K562 (cell line): ENCODE measurements around the gene SREBF1. TPM values are rescaled to one million over a fixed set of nuclear protein-coding genes. Genes with fewer than 3 reads are reported as not detected.

Experiments
- ATAC-seq: fragments of 200-7000 bp; cut with Tn5 transposase; 3 replicates; pipeline ENCODE4 v1.9.1; 2020; ENCODE audit warnings: moderate library complexity
- BruUV-seq: library from RNA; stranded (reverse); fragments of 400-500 nt; replicated peaks from 2 replicates; lab custom pipeline; 2021; lab: Mats Ljungman, UMichigan
- CTCF ChIA-PET: fragments of 300-600 bp; formaldehyde crosslinking; extraction: SDS; loops from one replicate; lab custom pipeline; 2021; ENCODE audit warnings: low intra/inter-chr PET ratio; lab: Yijun Ruan, JAX
- POLR2A ChIA-PET: fragments of 300-600, 350-650 bp; sonication (Branson Sonifier 250); formaldehyde crosslinking; extraction: SDS; loops from one replicate; lab custom pipeline; 2021; ENCODE audit warnings: antibody characterized with exemption, inconsistent platforms; lab: Yijun Ruan, JAX
- DNase-seq, 4 experiments: peaks; one replicate each; pipeline versions ENCODE4 v3.0.0 to v3.0.0-alpha.2; 2011 to 2018; ENCODE audit warnings: low spot score in 3 of 4, mixed read lengths in 3 of 4; ENCODE audit errors: extremely low read depth in 1 of 4
- FAIRE-seq: peaks from 2 replicates; lab custom pipeline; 2011; peaks lifted over from hg19 to GRCh38; lab: Jason Lieb, UNC
- H2AFZ ChIP-seq: 2 replicates; pipeline ENCODE4 v1.6.0; 2011; ENCODE audit warnings: low read depth, low read length, control low read depth, inconsistent platforms
- H3K27ac ChIP-seq: fragments of 200-600 bp; 3 replicates; pipeline ENCODE4 v1.8.0; 2011; ENCODE audit warnings: low read depth, mild to moderate bottlenecking, control low read depth, inconsistent platforms, low read length, moderate library complexity, mixed read lengths; ENCODE audit errors: extremely low read depth
- H3K27me3 ChIP-seq, 2 experiments: fragments of 300-600 bp in 1 of 2; 2 replicates in 1 of 2; 3 replicates in 1 of 2; pipeline versions ENCODE4 v1.6.0 to v1.8.0; 2011; ENCODE audit warnings: inconsistent platforms in 2 of 2, low read length in 2 of 2, mild to moderate bottlenecking in 1 of 2, mixed read lengths in 1 of 2, moderate library complexity in 1 of 2; ENCODE audit not compliant: control insufficient read depth in 2 of 2, insufficient read depth in 2 of 2
- H3K36me3 ChIP-seq: fragments of 300-600 bp; 3 replicates; pipeline ENCODE4 v1.8.0; 2011; ENCODE audit warnings: mild to moderate bottlenecking, low read length, inconsistent platforms; ENCODE audit not compliant: control insufficient read depth, insufficient read depth
- H3K4me1 ChIP-seq, 2 experiments: fragments of 200-600 bp in 1 of 2; replicated peaks in 1 of 2; 2 replicates in 1 of 2; 3 replicates in 1 of 2; pipeline versions ENCODE4 v1.5.1 to v1.8.0; 2011; ENCODE audit warnings: inconsistent platforms in 2 of 2, low read length in 2 of 2, mild to moderate bottlenecking in 1 of 2, mixed read lengths in 1 of 2, moderate library complexity in 1 of 2; ENCODE audit not compliant: control insufficient read depth in 2 of 2, insufficient read depth in 2 of 2
- H3K4me2 ChIP-seq: 2 replicates; pipeline ENCODE4 v1.6.1; 2011; ENCODE audit warnings: low read length, control low read depth, inconsistent platforms, mixed read lengths; ENCODE audit not compliant: insufficient read depth
- H3K4me3 ChIP-seq: fragments of 200-600 bp; sonication (generic), shearing (Covaris generic); 2 replicates; pipeline ENCODE4 v1.5.1; 2016; ENCODE audit warnings: control low read depth, inconsistent platforms
- H3K79me2 ChIP-seq: fragments of 200-600 bp; 3 replicates; pipeline ENCODE4 v1.8.0; 2011; ENCODE audit warnings: low read length, inconsistent platforms; ENCODE audit not compliant: control insufficient read depth, insufficient read depth
- H3K9ac ChIP-seq, 2 experiments: 2 replicates each; pipeline versions ENCODE4 v1.6.0 to v1.6.1; 2011; ENCODE audit warnings: low read depth in 2 of 2, low read length in 2 of 2, control low read depth in 1 of 2, inconsistent platforms in 1 of 2, mild to moderate bottlenecking in 1 of 2, mixed read lengths in 1 of 2; ENCODE audit not compliant: insufficient read depth in 1 of 2
- H3K9me1 ChIP-seq: one replicate; pipeline ENCODE4 v1.6.0; 2011; ENCODE audit warnings: inconsistent platforms, mild to moderate bottlenecking, low read length, moderate library complexity; ENCODE audit not compliant: control insufficient read depth, insufficient read depth
- H3K9me3 ChIP-seq: replicated peaks from 2 replicates; pipeline ENCODE4 v1.5.1; 2011; ENCODE audit warnings: low read depth, low read length, inconsistent platforms; ENCODE audit not compliant: control insufficient read depth, insufficient read depth
- H4K20me1 ChIP-seq: replicated peaks from 2 replicates; pipeline ENCODE4 v1.6.1; 2011; ENCODE audit warnings: low read length, inconsistent platforms, mixed read lengths; ENCODE audit not compliant: control insufficient read depth, insufficient read depth
- HDAC3 ChIP-seq: fragments of 450-650 bp; IDR thresholded peaks from 2 replicates; pipeline ENCODE4 v1.6.1; 2018; ENCODE audit warnings: borderline replicate concordance, mild to moderate bottlenecking, moderate library complexity; ENCODE audit not compliant: partially characterized antibody
- LCOR ChIP-seq: sonication (generic); formaldehyde crosslinking; IDR thresholded peaks from 2 replicates; pipeline ENCODE4 v1.8.0; 2022; ENCODE audit warnings: mild to moderate bottlenecking, missing genetic modification reagents
- NFATC3 ChIP-seq: fragments of 450-650 bp; IDR thresholded peaks from 2 replicates; pipeline ENCODE4 v1.6.1; 2017; ENCODE audit warnings: mild to moderate bottlenecking
- RBM39 ChIP-seq: fragments of 200-400 bp; formaldehyde crosslinking; optimal IDR thresholded peaks from 2 replicates; pipeline ENCODE3; 2018; ENCODE audit warnings: low read depth, low read length
- ZNF311 ChIP-seq: fragments of 250-450 bp; sonication (Bioruptor Pico); IDR thresholded peaks from 2 replicates; pipeline ENCODE4 v1.4.0; 2020; ENCODE audit warnings: mild to moderate bottlenecking, moderate library complexity
- ZNF778 ChIP-seq: fragments of 450-650 bp; formaldehyde crosslinking; IDR thresholded peaks from 2 replicates; pipeline ENCODE4 v1.4.0; 2020; ENCODE audit warnings: mild to moderate bottlenecking, moderate library complexity
- WGBS: fragments of 100-300 bp; shearing (Covaris generic); methylation state at CpG from one replicate; pipeline ENCODE4 v1.1.6; 2016; ENCODE audit warnings: low coverage, mixed read lengths; ENCODE audit not compliant: insufficient coverage; ENCODE audit errors: missing lambda C conversion rate; 5-methylcytosine and 5-hydroxymethylcytosine counted together
- in situ Hi-C: fragments of 300-500 bp; cut with MboI; formaldehyde crosslinking; loops from 4 replicates; pipeline ENCODE4 v1.15.0; 2018; ENCODE audit warnings: inconsistent platforms, mixed read lengths
- intact Hi-C: fragments of 100-400 bp; cut with micrococcal nuclease; formaldehyde crosslinking; loops from 2 replicates; pipeline ENCODE4 v1.14.2; 2022
- polyA plus RNA-seq, 8 experiments: library from polyadenylated mRNA; depleted of rRNA in 4 of 8; stranded (reverse) in 5 of 8; unstranded in 3 of 8; fragments of >200 nt; fragmentation: Nextera tagmentation in 2 of 8; fragmentation: Illumina TruSeq in 1 of 8; extraction: Ambion mirVana in 2 of 8; extraction: Trizol in 1 of 8; gene quantifications; 2 replicates each; pipeline versions ENCODE4 v1.2.1 to v1.2.3, GENCODE V29; 2011 to 2014; ENCODE audit warnings: inconsistent platforms in 1 of 8, missing spikeins in 1 of 8
- total RNA-seq, 7 experiments: library from RNA; depleted of rRNA in 6 of 7; stranded (reverse); fragments of >200 nt in 6 of 7; fragmentation: Illumina TruSeq in 2 of 7; extraction: Trizol in 2 of 7; gene quantifications; 2 replicates each; pipeline versions ENCODE4 v1.2.1 to v1.2.3, GENCODE V29; 2011 to 2021; ENCODE audit warnings: low replicate concordance in 1 of 7
- TF ChIP-seq, protein P1 (sequence below): sonication (generic); formaldehyde crosslinking; IDR thresholded peaks from 2 replicates; pipeline ENCODE4 v1.8.0; 2022; ENCODE audit warnings: missing genetic modification reagents, mild to moderate bottlenecking, borderline replicate concordance
- TF ChIP-seq, protein P2 (sequence below): sonication (generic); formaldehyde crosslinking; IDR thresholded peaks from 2 replicates; pipeline ENCODE4 v1.8.1; 2023; ENCODE audit warnings: mild to moderate bottlenecking, missing genetic modification reagents
- TF ChIP-seq, protein P3 (sequence below): fragments of 250-450 bp; sonication (Bioruptor Pico); IDR thresholded peaks from 2 replicates; pipeline ENCODE4 v1.8.0; 2021; ENCODE audit warnings: moderate library complexity, mild to moderate bottlenecking, inconsistent platforms
- TF ChIP-seq, protein P4 (sequence below): fragments of 450-650 bp; IDR thresholded peaks from 2 replicates; pipeline ENCODE4 v1.6.1; 2016; ENCODE audit warnings: low read depth

SREBF1 gene
- total and polyA plus RNA-seq, 9 of the 15 experiments (the other 6 are each of a cell fraction or from before 2014, with no cell fraction given) = 1.6 to 169 (median 69.4) TPM

DNA sequence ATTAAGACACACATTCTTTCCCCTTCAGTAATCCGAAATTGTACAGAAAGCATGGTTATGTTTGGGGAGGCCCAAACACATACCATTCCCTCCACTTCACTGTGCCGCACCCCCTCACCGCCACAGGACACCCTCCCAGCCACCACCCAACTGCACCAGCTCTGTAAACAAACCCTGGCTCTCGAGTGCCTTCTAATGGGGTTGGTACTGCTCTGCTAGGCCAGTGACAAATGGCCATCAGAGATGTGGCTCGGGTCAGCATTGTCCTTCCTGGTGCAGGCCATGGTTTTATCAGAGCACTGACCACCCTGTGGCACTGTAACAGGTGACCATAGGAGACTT is 24.0 kb upstream of the SREBF1 start:
- POLR2A ChIA-PET = interaction anchor here (0.7 to 1.0 kb wide), 3 partner anchors 14 to 98 kb away, joined by 3 to 4 read pairs (median 3); no protein-coding TSS in a partner anchor
- 38% methylated on average over 5 of the region's 5 CpGs for WGBS
- in situ Hi-C loops = loop anchor here (5.0 kb wide), 1 partner anchor 183 kb away; no protein-coding TSS in a partner anchor
- TF ChIP-seq NFATC3 (no peak), ZNF778 (no peak), RBM39 (no peak), LCOR (CRISPR knock-in tag) (no peak), HDAC3 (no peak), ZNF311 (CRISPR knock-in tag) (no peak)
- TF ChIP-seq, protein P1, sequence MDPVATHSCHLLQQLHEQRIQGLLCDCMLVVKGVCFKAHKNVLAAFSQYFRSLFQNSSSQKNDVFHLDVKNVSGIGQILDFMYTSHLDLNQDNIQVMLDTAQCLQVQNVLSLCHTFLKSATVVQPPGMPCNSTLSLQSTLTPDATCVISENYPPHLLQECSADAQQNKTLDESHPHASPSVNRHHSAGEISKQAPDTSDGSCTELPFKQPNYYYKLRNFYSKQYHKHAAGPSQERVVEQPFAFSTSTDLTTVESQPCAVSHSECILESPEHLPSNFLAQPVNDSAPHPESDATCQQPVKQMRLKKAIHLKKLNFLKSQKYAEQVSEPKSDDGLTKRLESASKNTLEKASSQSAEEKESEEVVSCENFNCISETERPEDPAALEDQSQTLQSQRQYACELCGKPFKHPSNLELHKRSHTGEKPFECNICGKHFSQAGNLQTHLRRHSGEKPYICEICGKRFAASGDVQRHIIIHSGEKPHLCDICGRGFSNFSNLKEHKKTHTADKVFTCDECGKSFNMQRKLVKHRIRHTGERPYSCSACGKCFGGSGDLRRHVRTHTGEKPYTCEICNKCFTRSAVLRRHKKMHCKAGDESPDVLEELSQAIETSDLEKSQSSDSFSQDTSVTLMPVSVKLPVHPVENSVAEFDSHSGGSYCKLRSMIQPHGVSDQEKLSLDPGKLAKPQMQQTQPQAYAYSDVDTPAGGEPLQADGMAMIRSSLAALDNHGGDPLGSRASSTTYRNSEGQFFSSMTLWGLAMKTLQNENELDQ (CRISPR knock-in tag) = no peak
- TF ChIP-seq, protein P2, sequence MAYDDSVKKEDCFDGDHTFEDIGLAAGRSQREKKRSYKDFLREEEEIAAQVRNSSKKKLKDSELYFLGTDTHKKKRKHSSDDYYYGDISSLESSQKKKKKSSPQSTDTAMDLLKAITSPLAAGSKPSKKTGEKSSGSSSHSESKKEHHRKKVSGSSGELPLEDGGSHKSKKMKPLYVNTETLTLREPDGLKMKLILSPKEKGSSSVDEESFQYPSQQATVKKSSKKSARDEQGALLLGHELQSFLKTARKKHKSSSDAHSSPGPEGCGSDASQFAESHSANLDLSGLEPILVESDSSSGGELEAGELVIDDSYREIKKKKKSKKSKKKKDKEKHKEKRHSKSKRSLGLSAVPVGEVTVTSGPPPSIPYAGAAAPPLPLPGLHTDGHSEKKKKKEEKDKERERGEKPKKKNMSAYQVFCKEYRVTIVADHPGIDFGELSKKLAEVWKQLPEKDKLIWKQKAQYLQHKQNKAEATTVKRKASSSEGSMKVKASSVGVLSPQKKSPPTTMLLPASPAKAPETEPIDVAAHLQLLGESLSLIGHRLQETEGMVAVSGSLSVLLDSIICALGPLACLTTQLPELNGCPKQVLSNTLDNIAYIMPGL (CRISPR knock-in tag) = no peak
- TF ChIP-seq, protein P3, sequence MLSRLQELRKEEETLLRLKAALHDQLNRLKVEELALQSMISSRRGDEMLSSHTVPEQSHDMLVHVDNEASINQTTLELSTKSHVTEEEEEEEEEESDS (CRISPR knock-in tag) = no peak
- TF ChIP-seq, protein P4, sequence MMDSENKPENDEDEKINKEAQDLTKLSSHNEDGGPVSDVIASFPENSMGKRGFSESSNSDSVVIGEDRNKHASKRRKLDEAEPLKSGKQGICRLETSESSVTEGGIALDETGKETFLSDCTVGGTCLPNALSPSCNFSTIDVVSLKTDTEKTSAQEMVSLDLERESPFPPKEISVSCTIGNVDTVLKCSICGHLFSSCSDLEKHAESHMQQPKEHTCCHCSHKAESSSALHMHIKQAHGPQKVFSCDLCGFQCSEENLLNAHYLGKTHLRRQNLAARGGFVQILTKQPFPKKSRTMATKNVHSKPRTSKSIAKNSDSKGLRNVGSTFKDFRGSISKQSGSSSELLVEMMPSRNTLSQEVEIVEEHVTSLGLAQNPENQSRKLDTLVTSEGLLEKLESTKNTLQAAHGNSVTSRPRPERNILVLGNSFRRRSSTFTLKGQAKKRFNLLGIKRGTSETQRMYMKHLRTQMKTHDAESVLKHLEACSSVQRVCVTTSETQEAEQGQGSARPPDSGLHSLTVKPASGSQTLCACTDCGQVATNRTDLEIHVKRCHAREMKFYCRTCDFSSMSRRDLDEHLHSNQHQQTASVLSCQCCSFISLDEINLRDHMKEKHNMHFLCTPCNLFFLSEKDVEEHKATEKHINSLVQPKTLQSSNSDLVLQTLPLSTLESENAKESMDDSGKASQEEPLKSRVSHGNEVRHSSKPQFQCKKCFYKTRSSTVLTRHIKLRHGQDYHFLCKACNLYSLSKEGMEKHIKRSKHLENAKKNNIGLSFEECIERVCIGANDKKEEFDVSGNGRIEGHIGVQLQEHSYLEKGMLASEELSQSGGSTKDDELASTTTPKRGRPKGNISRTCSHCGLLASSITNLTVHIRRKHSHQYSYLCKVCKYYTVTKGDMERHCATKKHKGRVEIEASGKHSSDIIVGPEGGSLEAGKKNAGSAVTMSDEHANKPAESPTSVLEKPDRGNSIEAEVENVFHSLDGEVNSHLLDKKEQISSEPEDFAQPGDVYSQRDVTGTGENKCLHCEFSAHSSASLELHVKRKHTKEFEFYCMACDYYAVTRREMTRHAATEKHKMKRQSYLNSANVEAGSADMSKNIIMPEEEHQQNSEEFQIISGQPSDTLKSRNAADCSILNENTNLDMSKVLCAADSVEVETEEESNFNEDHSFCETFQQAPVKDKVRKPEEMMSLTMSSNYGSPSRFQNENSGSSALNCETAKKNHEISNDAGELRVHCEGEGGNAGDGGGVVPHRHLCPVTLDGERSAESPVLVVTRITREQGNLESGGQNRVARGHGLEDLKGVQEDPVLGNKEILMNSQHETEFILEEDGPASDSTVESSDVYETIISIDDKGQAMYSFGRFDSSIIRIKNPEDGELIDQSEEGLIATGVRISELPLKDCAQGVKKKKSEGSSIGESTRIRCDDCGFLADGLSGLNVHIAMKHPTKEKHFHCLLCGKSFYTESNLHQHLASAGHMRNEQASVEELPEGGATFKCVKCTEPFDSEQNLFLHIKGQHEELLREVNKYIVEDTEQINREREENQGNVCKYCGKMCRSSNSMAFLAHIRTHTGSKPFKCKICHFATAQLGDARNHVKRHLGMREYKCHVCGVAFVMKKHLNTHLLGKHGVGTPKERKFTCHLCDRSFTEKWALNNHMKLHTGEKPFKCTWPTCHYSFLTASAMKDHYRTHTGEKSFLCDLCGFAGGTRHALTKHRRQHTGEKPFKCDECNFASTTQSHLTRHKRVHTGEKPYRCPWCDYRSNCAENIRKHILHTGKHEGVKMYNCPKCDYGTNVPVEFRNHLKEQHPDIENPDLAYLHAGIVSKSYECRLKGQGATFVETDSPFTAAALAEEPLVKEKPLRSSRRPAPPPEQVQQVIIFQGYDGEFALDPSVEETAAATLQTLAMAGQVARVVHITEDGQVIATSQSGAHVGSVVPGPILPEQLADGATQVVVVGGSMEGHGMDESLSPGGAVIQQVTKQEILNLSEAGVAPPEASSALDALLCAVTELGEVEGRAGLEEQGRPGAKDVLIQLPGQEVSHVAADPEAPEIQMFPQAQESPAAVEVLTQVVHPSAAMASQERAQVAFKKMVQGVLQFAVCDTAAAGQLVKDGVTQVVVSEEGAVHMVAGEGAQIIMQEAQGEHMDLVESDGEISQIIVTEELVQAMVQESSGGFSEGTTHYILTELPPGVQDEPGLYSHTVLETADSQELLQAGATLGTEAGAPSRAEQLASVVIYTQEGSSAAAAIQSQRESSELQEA = no peak

More for the DNA sequence above, 24.0 kb upstream of the SREBF1 start:
- intact Hi-C loops = loop anchor here (1.0 to 2.0 kb wide), 2 partner anchors 48 to 180 kb away; partner anchors contain the start of gene RAI1
- no peak for DNase-seq
- Histone ChIP-seq H3K9me1 (no peaks in the 10 kb centered on the region), H3K27ac (no peak overlapping the region), H3K4me1 (peaks cover 0 to 5% of the 10 kb centered on the region in 2 experiments; a peak in 2 of 5 replicates), H3K4me2 (no peak overlapping the region), H3K79me2 (no peaks in the 10 kb centered on the region), H3K27me3 (no peaks in the 10 kb centered on the region), H4K20me1 (no peaks in the 10 kb centered on the region), H3K9me3 (no peaks in the 10 kb centered on the region), H3K4me3 (no peak overlapping the region), H3K36me3 (no peaks in the 10 kb centered on the region), H2AFZ (no peak overlapping the region), H3K9ac (peak overlapping the region in 1 of 2 experiments; percentile 58; a peak in 1 of 4 replicates)
- ATAC-seq = no peak
- no peak for FAIRE-seq
- CTCF ChIA-PET = interaction anchor here (0.6 to 3.0 kb wide), 3 partner anchors 48 to 179 kb away, joined by 3 to 24 read pairs (median 7); no protein-coding TSS in a partner anchor
- BruUV-seq = no TSS peak
